Muscle of leg (tissue), 11 donors: ENCODE measurements around the gene TNFRSF25. TPM values are rescaled to one million over a fixed set of nuclear protein-coding genes. Genes with fewer than 3 reads are reported as not detected.
"Not testable (repeated sequence)": the region's sequence is repeated elsewhere in the genome, so short reads cannot be mapped to it uniquely, and the experiment has no call there.

Experiments
- DNase-seq: peaks from one replicate; pipeline ENCODE4 v3.0.0; 2013
- H3K27ac ChIP-seq: one replicate; pipeline ENCODE4 v1.5.1; 2013; ENCODE audit warnings: mild to moderate bottlenecking, low read length, control low read depth
- H3K27me3 ChIP-seq: one replicate; pipeline ENCODE4 v1.6.1; 2013; ENCODE audit warnings: low read length; ENCODE audit not compliant: control insufficient read depth, insufficient read depth
- H3K36me3 ChIP-seq: one replicate; pipeline ENCODE4 v1.6.1; 2013; ENCODE audit warnings: low read length; ENCODE audit not compliant: control insufficient read depth, insufficient read depth
- H3K4me1 ChIP-seq: one replicate; pipeline ENCODE4 v1.6.1; 2013; ENCODE audit warnings: low read length; ENCODE audit not compliant: control insufficient read depth, insufficient read depth
- H3K4me3 ChIP-seq: one replicate; pipeline ENCODE4 v1.5.1; 2013; ENCODE audit warnings: low read length, control low read depth
- H3K9me3 ChIP-seq: replicated peaks from 2 replicates; pipeline ENCODE4 v1.6.1; 2013; ENCODE audit warnings: low read depth, low read length; ENCODE audit not compliant: control insufficient read depth
- WGBS: methylation state at CpG from one replicate; pipeline ENCODE4 v1.1.5; 2013; ENCODE audit warnings: missing lambda C conversion rate; ENCODE audit not compliant: insufficient coverage; 5-methylcytosine and 5-hydroxymethylcytosine counted together
- polyA plus RNA-seq, 8 donors: library from polyadenylated mRNA; unstranded; fragments of 120-200 nt; gene quantifications; one replicate each; pipeline versions ENCODE4 v1.2.1 to v1.2.3, GENCODE V29; 2013; ENCODE audit warnings: inconsistent platforms in 1 of 8, low replicate concordance in 1 of 8; ENCODE audit not compliant: insufficient read length in 8 of 8, insufficient read depth in 1 of 8
- total RNA-seq: library from RNA; stranded (reverse); fragments of 120-200 nt; gene quantifications from one replicate; pipeline ENCODE4 v1.2.4, GENCODE V29; 2013

TNFRSF25 gene
- total and polyA plus RNA-seq, 9 donors: 5.3 to 18.3 (median 11.0) TPM

GRCh38 chr1:6431645-6432579 lies 34.1 kb downstream of the TNFRSF25 start:
- peaks cover 32% of the 10 kb centered on the region for H3K27me3 ChIP-seq
- DNase-seq, H3K4me1 ChIP-seq, H3K4me3 ChIP-seq, H3K27ac ChIP-seq, H3K9me3 ChIP-seq, H3K36me3 ChIP-seq: not testable (repeated sequence)
- WGBS: 42% methylated on average over 8 of the region's 13 CpGs

DNA sequence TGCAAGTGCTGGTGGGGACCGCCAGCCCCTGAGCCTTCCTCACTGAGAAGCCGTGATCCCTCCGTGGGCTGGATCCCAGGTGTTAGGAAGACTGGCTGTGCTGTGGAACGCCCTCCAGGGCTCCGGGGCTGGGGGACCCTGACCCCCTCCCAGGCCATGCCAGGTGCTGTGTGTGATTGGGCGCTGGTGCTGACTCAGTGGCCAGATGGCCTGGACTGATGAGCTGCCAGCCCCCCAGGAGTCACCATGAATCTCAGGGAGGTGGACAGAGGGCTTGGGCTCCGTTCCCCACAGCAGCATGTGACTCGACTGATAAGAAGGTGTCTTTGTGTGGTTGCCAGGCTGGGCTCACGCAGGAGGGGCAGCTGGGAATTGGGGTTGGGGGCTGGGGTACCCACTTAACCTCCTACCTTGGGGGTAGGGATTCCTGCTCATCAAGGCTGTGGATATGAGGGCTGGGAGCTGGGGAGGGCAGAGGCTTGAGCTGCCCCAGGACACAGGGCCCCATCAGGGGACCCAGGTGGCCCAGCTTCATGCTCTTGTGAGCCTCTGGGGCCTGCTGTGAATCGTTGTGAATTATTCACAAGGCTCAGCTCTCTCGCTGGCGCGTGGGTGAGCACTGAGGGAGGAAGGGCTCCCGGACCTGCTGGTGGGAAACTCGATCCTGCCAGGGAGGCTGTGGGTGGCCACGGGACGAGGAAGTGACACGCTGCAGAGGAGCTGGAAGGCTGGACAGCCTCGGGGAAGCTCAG lies 36.1 kb downstream of the TNFRSF25 start:
- not testable (repeated sequence) for H3K4me3 ChIP-seq, H3K36me3 ChIP-seq, DNase-seq, H3K27ac ChIP-seq, H3K9me3 ChIP-seq, H3K4me1 ChIP-seq
- H3K27me3 ChIP-seq: peaks cover 49% of the 10 kb centered on the region
- 20% methylated on average over 13 of the region's 19 CpGs for WGBS

DNA sequence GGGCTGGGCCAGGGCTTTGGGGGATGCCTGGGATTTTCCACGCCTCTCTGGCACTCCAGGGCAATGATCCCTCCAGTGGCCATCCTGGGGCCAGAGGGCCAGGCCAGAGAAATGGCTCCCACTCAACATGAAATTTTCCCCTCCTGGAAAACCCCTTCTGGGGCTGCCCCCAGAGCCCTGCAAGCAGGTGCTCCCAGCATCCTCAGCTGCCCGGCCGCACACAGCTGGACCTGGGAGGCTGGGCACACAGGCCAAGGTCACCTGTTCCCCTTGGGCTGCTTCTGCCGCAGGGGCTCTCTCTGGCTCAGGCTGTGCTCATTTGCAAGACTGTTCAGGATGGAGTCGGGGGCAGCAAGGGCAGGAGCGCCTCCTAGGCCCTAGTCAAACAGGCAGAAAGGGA lies 37.5 kb downstream of the TNFRSF25 start:
- not testable (repeated sequence) for H3K4me1 ChIP-seq, H3K27ac ChIP-seq, H3K9me3 ChIP-seq, H3K36me3 ChIP-seq, DNase-seq, H3K4me3 ChIP-seq
- 79% methylated on average over 4 of the region's 6 CpGs for WGBS
- peaks cover 60% of the 10 kb centered on the region for H3K27me3 ChIP-seq

- no peak for DNase-seq
- no peak overlapping the region for H3K4me3 ChIP-seq
- H3K9me3 ChIP-seq: no peaks in the 10 kb centered on the region
- no peak overlapping the region for H3K27ac ChIP-seq
- WGBS: 78% methylated on average over 16 of the region's 26 CpGs
- H3K4me1 ChIP-seq: peaks cover 10% of the 10 kb centered on the region
- H3K36me3 ChIP-seq: no peaks in the 10 kb centered on the region
- peaks cover 67% of the 10 kb centered on the region for H3K27me3 ChIP-seq
These were observed 38.3 kb downstream of the TNFRSF25 start for GRCh38 chr1:6427441-6428390.

DNA sequence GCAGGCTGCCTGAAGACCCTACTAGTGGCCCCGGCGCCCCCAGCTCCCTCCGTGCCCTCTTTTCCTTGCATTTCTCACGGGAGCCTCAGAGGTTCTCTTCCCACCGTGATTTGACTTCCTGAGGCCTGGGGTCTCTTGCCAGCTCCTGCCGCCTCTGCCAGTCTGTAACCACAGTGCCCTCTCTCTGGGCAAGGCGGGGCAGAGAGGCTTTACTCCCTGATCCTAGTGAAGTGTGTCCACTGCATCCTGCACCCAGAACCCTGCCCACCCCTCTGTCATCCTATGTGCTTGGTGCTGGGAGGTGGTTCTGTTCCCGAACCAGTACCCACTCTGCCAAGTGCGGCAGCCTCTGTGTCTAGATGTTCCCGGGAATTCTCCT lies 39.0 kb downstream of the TNFRSF25 start:
- peaks cover 73% of the 10 kb centered on the region for H3K27me3 ChIP-seq
- DNase-seq: no peak
- 73% methylated on average over 6 of the region's 10 CpGs for WGBS
- H3K4me3 ChIP-seq: no peak overlapping the region
- H3K27ac ChIP-seq: no peak overlapping the region
- H3K36me3 ChIP-seq: no peaks in the 10 kb centered on the region
- no peaks in the 10 kb centered on the region for H3K9me3 ChIP-seq
- peaks cover 10% of the 10 kb centered on the region for H3K4me1 ChIP-seq

DNA sequence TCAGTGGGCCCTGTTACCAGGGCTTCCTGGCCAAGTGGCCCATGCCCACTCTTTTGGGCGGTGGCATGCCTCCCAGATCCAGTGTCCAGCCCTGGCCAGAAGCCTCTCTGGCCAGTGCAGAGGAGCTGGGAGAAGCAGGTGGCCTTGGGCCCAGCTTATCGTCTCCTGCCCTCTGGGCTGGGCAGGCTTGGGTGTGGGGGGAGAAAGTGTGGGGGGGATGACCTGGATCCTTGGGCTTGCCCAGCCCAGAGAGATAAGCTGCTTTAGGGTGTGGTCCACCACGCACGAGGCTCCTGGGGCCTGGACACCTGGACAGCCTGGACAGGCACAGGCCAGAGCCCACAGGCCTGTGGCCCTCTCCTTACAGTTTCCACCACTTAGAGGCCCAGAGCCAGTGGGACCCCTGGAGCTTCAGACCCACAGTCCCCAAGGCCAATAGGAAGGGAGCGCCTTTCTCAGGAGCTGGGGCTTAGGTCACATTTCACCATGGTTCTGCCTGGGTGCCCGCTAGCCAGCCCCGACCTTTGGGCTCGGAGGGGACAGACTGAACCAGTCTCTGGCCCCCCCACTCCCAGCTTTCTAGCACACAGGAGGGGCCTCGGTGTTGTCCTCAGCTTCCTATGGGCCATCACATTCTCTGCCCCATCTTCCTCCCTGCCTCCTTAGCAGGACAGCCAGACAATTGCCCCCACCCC lies 39.5 kb downstream of the TNFRSF25 start:
- DNase-seq: no peak
- H3K36me3 ChIP-seq: no peaks in the 10 kb centered on the region
- no peak overlapping the region for H3K4me3 ChIP-seq
- H3K9me3 ChIP-seq: no peaks in the 10 kb centered on the region
- 85% methylated on average over 8 of the region's 9 CpGs for WGBS
- peaks cover 77% of the 10 kb centered on the region for H3K27me3 ChIP-seq
- H3K27ac ChIP-seq: no peak overlapping the region
- peaks cover 10% of the 10 kb centered on the region for H3K4me1 ChIP-seq

DNA sequence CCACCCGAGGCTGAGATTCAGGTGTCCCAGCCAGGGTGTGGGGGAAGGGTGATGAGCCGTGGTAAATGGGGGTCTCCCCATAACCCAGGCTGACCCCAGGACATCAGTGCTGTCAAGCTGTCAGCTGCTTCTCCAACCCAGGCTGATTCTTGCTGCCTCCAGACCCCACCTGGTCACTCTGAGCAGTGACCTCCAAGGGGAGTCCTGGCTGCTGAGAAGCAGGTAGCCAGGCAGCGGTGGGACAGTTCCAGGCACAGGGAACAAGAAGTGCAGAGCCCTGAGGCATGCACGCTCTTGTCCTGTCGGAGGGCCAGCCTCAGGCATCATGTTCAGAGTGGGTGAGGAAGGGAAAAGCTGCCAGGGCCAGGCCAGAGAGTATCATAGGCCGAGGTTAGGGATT lies 40.3 kb downstream of the TNFRSF25 start:
- Histone ChIP-seq H3K27me3 (peaks cover 79% of the 10 kb centered on the region), H3K4me3 (no peak overlapping the region), H3K36me3 (no peaks in the 10 kb centered on the region), H3K27ac (no peak overlapping the region), H3K9me3 (no peaks in the 10 kb centered on the region), H3K4me1 (peaks cover 14% of the 10 kb centered on the region)
- 58% methylated on average over 6 of the region's 6 CpGs for WGBS
- DNase-seq: no peak

- 4% methylated on average over 98 of the region's 99 CpGs for WGBS
- DNase-seq: no peak
- Histone ChIP-seq H3K9me3 (no peaks in the 10 kb centered on the region), H3K4me1 (peaks cover 22% of the 10 kb centered on the region), H3K27me3 (peaks cover 79% of the 10 kb centered on the region), H3K36me3 (no peaks in the 10 kb centered on the region), H3K4me3 (no peak within 1 kb of the TSS), H3K27ac (no peak within 1 kb of the TSS)
These were observed 41.1 kb downstream of the TNFRSF25 start, which contains the start of gene ESPN for GRCh38 chr1:6424619-6425593. Gene ESPN, plus strand, starts transcription at chr1:6424776. Its CDS starts 180 bp downstream, at chr1:6424956.
